ENCODE results near the gene FRMD4A. TPM values are rescaled to one million over a fixed set of nuclear protein-coding genes. Genes with fewer than 3 reads are reported as not detected.
"Not testable (repeated sequence)": the region's sequence is repeated elsewhere in the genome, so short reads cannot be mapped to it uniquely, and the experiment has no call there.

The FRMD4A gene
- polyA plus RNA-seq, 1 donor (not counting 4 experiments of a cell fraction or from before 2014, with no cell fraction given) = 12.9 TPM

- no peaks in the 10 kb centered on the region for H3K27me3 ChIP-seq (ENCODE audit: control insufficient read depth, extremely low read depth, insufficient read depth, low read length)
- FAIRE-seq (no peak), DNase-seq (ENCODE audit: low read depth, low spot score) (no peak)
- no peak overlapping the region for H3K27ac ChIP-seq (ENCODE audit: control insufficient read depth, insufficient read depth, low read length)
- H3K9me3 ChIP-seq (ENCODE audit: control insufficient read depth, low read depth, low read length) = no peaks in the 10 kb centered on the region
- H3K9ac ChIP-seq (ENCODE audit: control insufficient read depth, extremely low read depth, insufficient read depth, low read length) = no peak overlapping the region
- no peak overlapping the region for H3K4me2 ChIP-seq (ENCODE audit: control insufficient read depth, extremely low read depth, insufficient read depth, low read depth, low read length)
- no peaks in the 10 kb centered on the region for H3K79me2 ChIP-seq (ENCODE audit: control insufficient read depth, insufficient read depth, low read length)
- no peaks in the 10 kb centered on the region for H3K4me1 ChIP-seq (ENCODE audit: control insufficient read depth, extremely low read depth, insufficient read depth, low read length)
- dilution Hi-C loops (cut with MboI; ENCODE audit: extremely low pct_ligation_motif_present, low sequenced_read_pairs) = no loop called here
- no peaks in the 10 kb centered on the region for H4K20me1 ChIP-seq (ENCODE audit: control insufficient read depth, extremely low read depth, insufficient read depth, low read length)
- no peaks in the 10 kb centered on the region for H3K36me3 ChIP-seq (ENCODE audit: control insufficient read depth in 2 of 2, extremely low read depth in 1 of 2, insufficient read depth in 2 of 2, low read length in 2 of 2)
- no peaks in the 10 kb centered on the region for H3K9me1 ChIP-seq (ENCODE audit: control insufficient read depth, extremely low read depth, insufficient read depth, low read length)
- no peak overlapping the region for H2AFZ ChIP-seq (ENCODE audit: control insufficient read depth, low read length)
- no peak overlapping the region for H3K4me3 ChIP-seq (ENCODE audit: control insufficient read depth in 2 of 3, extremely low read depth in 1 of 3, insufficient read depth in 2 of 3, low read depth in 1 of 3, low read length in 3 of 3)
- TF ChIP-seq EZH2 (IDR thresholded peaks at IDR 0.05; ENCODE audit: low read length) = no peak
- no peak for TF ChIP-seq CTCF (optimal IDR thresholded peaks at IDR 0.05 in 1 of 3, IDR thresholded peaks at IDR 0.05 in 1 of 3, conservative IDR thresholded peaks at IDR 0.05 in 1 of 3; ENCODE audit: extremely low read depth in 1 of 3, insufficient read depth in 2 of 3, low read length in 3 of 3)
Measured at GRCh38 chr10:13902868-13903587, 427.7 kb downstream of the FRMD4A start.

- dilution Hi-C loops (cut with MboI; ENCODE audit: extremely low pct_ligation_motif_present, low sequenced_read_pairs) = no loop called here
- FAIRE-seq = no peak
- no peak overlapping the region for H3K4me2 ChIP-seq (ENCODE audit: control insufficient read depth, extremely low read depth, insufficient read depth, low read depth, low read length)
- H3K4me1 ChIP-seq (ENCODE audit: control insufficient read depth, extremely low read depth, insufficient read depth, low read length) = no peaks in the 10 kb centered on the region
- H3K4me3 ChIP-seq (ENCODE audit: control insufficient read depth in 2 of 3, extremely low read depth in 1 of 3, insufficient read depth in 2 of 3, low read depth in 1 of 3, low read length in 3 of 3) = no peak overlapping the region
- H3K9me1 ChIP-seq (ENCODE audit: control insufficient read depth, extremely low read depth, insufficient read depth, low read length) = no peaks in the 10 kb centered on the region
- no peak for TF ChIP-seq CTCF (optimal IDR thresholded peaks at IDR 0.05 in 1 of 3, IDR thresholded peaks at IDR 0.05 in 1 of 3, conservative IDR thresholded peaks at IDR 0.05 in 1 of 3; ENCODE audit: extremely low read depth in 1 of 3, insufficient read depth in 2 of 3, low read length in 3 of 3)
- TF ChIP-seq EZH2 (IDR thresholded peaks at IDR 0.05; ENCODE audit: low read length) = no peak
- H3K9ac ChIP-seq (ENCODE audit: control insufficient read depth, extremely low read depth, insufficient read depth, low read length) = no peak overlapping the region
- no peak for DNase-seq (ENCODE audit: low read depth, low spot score)
- no peaks in the 10 kb centered on the region for H3K9me3 ChIP-seq (ENCODE audit: control insufficient read depth, low read depth, low read length)
- no peaks in the 10 kb centered on the region for H3K79me2 ChIP-seq (ENCODE audit: control insufficient read depth, insufficient read depth, low read length)
- H2AFZ ChIP-seq (ENCODE audit: control insufficient read depth, low read length) = no peak overlapping the region
- H3K36me3 ChIP-seq (ENCODE audit: control insufficient read depth in 2 of 2, extremely low read depth in 1 of 2, insufficient read depth in 2 of 2, low read length in 2 of 2) = no peaks in the 10 kb centered on the region
- no peaks in the 10 kb centered on the region for H4K20me1 ChIP-seq (ENCODE audit: control insufficient read depth, extremely low read depth, insufficient read depth, low read length)
- H3K27me3 ChIP-seq (ENCODE audit: control insufficient read depth, extremely low read depth, insufficient read depth, low read length) = no peaks in the 10 kb centered on the region
- no peak overlapping the region for H3K27ac ChIP-seq (ENCODE audit: control insufficient read depth, insufficient read depth, low read length)
Measured at GRCh38 chr10:13899941-13900340, 430.8 kb downstream of the FRMD4A start.

GRCh38 chr10:13896146-13896545, 434.6 kb downstream of the FRMD4A start:
- FAIRE-seq; dilution Hi-C loops (cut with MboI; ENCODE audit: extremely low pct_ligation_motif_present, low sequenced_read_pairs): not testable (repeated sequence)

More at GRCh38 chr10:13896146-13896545, 434.6 kb downstream of the FRMD4A start:
- H3K9me1 ChIP-seq (ENCODE audit: control insufficient read depth, extremely low read depth, insufficient read depth, low read length); H3K4me2 ChIP-seq (ENCODE audit: control insufficient read depth, extremely low read depth, insufficient read depth, low read depth, low read length); H4K20me1 ChIP-seq (ENCODE audit: control insufficient read depth, extremely low read depth, insufficient read depth, low read length); H3K9me3 ChIP-seq (ENCODE audit: control insufficient read depth, low read depth, low read length); H3K36me3 ChIP-seq (ENCODE audit: control insufficient read depth in 2 of 2, extremely low read depth in 1 of 2, insufficient read depth in 2 of 2, low read length in 2 of 2); DNase-seq (ENCODE audit: low read depth, low spot score); H2AFZ ChIP-seq (ENCODE audit: control insufficient read depth, low read length); H3K27me3 ChIP-seq (ENCODE audit: control insufficient read depth, extremely low read depth, insufficient read depth, low read length); H3K27ac ChIP-seq (ENCODE audit: control insufficient read depth, insufficient read depth, low read length); H3K79me2 ChIP-seq (ENCODE audit: control insufficient read depth, insufficient read depth, low read length); H3K4me3 ChIP-seq (ENCODE audit: control insufficient read depth in 2 of 3, extremely low read depth in 1 of 3, insufficient read depth in 2 of 3, low read depth in 1 of 3, low read length in 3 of 3); H3K9ac ChIP-seq (ENCODE audit: control insufficient read depth, extremely low read depth, insufficient read depth, low read length): not testable (repeated sequence)
- H3K4me1 ChIP-seq (ENCODE audit: control insufficient read depth, extremely low read depth, insufficient read depth, low read length) = peaks cover 16% of the 10 kb centered on the region
